Activated gamma-delta T cell (primary cell): ENCODE results near the gene MAN1B1.

Experiments
- DNase-seq: peaks from one replicate; lab custom pipeline; 2025; lab: John Stamatoyannopoulos, UW

Gene MAN1B1

DNA sequence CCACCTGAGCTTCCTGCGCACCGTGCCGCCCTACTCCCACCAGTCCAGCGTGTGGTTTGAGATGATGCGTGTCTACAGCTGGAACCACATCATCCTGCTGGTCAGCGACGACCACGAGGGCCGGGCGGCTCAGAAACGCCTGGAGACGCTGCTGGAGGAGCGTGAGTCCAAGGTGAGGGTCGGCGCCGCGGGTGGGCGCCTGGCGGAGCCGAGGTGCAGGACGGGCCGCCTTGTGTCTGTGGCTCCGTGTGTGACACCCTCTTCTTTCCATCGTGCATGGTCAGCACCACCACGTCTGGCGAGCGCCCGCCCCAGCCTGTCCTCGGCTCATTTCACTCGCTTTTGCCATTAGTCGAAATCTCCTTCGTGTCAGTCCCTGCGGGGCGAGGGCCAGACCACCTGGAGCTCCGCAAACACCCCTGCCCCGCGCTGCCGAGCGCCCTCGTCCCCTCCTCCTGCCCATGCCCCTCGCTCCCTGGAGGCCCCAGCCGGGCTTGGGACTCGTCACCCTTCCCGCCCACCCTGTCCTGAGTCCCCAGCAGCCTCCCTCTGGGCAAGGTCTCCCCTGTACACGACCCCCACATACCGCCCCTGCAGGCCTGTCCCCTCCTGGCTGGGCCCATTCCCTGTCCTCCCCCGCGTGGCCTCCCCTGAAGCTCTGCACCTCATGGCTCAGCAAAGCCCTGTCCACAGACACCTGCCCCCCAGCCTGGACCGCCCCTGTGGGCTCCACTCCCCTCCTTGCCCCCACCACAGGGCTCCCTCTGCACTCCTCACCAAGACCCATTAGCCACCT, 59.1 kb downstream of the MAN1B1 start:
- DNase-seq = no peak

GRCh38 chr9:137146527-137146918, 59.7 kb downstream of the MAN1B1 start:
- no peak for DNase-seq

- no peak for DNase-seq
These were observed 60.5 kb downstream of the MAN1B1 start for GRCh38 chr9:137147091-137147792.

- DNase-seq = no peak
These were observed 61.0 kb downstream of the MAN1B1 start for GRCh38 chr9:137147793-137148160.

DNA sequence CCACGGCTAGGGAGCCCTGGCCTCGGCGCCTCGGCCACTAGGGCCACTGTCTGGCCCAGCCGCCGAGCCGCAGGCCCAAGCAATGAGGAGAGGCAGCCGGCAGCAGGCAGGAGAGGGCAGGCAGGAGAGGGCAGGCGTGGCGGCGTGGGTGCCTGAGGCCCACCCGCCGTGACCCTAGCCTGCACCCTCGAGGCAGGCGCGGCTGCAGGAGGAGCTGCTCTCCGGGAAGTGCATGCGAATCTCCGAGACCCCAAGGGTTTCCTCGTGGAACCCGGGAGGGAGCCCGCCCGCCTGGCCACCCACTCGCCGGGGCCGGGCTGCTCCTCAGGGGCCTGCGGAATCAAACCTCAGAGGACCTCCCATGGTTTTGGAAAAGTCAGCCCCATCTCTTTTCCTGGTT, 61.5 kb downstream of the MAN1B1 start:
- no peak for DNase-seq

DNA sequence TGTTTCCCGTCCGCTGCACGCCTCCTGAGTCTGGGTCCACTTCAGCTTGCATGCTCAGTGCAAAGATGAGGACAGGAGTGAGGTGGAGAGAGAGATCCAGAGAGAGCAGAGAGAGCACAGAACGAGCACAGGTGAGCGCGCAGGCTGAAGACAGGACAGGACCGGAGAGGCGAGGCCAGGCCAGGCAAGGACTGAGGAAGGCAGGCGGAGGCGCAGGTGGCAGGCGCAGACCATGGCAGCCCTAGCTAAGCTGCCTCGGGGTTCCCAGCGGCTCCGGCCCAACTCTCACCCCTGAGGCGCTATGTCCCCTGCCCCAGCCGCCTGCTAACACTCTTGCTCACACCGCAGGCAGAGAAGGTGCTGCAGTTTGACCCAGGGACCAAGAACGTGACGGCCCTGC, 61.9 kb downstream of the MAN1B1 start:
- no peak for DNase-seq

DNA sequence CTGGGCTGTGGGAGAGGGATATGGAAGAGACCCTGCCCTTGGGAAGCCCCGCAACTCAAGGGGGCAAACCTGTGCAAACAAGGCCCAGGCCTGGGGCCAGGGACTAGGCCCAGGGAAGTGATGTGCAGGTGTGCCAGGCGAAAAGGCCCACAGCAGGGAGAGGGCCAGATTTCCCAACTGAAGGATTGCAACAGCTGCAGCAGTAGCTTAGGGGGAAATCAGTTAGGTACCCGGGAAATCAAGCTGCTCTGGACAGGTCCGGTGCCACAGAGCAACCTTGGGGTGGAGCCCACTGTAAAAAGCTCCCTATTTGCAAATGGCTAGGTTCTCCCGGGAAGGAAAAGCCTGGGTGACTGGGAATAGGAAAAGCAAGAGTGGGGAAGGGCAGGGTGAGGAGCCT, 62.6 kb downstream of the MAN1B1 start:
- DNase-seq = no peak

- DNase-seq = no peak
These were observed 63.3 kb downstream of the MAN1B1 start for GRCh38 chr9:137149942-137150616.

- no peak for DNase-seq
These were observed 64.1 kb downstream of the MAN1B1 start for GRCh38 chr9:137150617-137151457.

GRCh38 chr9:137152844-137153405, 66.1 kb downstream of the MAN1B1 start:
- DNase-seq = no peak

GRCh38 chr9:137156567-137157375, 70.0 kb downstream of the MAN1B1 start:
- DNase-seq = no peak

- no peak for DNase-seq
These were observed 71.0 kb downstream of the MAN1B1 start for GRCh38 chr9:137157618-137158415.

- no peak for DNase-seq
These were observed 71.8 kb downstream of the MAN1B1 start for GRCh38 chr9:137158625-137159024.
